D721Med (cell line): ENCODE data around the gene RAI14.

Experiments
- DNase-seq: peaks from one replicate; pipeline ENCODE4 v3.0.0; 2011; ENCODE audit warnings: low spot score; ENCODE audit not compliant: insufficient read length
- FAIRE-seq: peaks from 2 replicates; lab custom pipeline; 2011; peaks lifted over from hg19 to GRCh38; lab: Jason Lieb, UNC
- CTCF ChIP-seq: IDR thresholded peaks from 2 replicates; pipeline ENCODE4 v1.5.1; 2012; ENCODE audit warnings: mild to moderate bottlenecking, control low read depth; ENCODE audit not compliant: insufficient read depth; ENCODE audit errors: missing control alignments

Gene RAI14

GRCh38 chr5:34656001-34656699, at the start of gene RAI14:
Gene RAI14 (plus strand): TSS chr5:34656328. CDS start chr5:34686920, 30,592 bp downstream.
- no peak for TF ChIP-seq CTCF
- no peak for FAIRE-seq
- DNase-seq = no peak

- no peak for FAIRE-seq
- DNase-seq = no peak
- TF ChIP-seq CTCF = no peak
These were observed 47.8 kb upstream of the RAI14 start for GRCh38 chr5:34608368-34608767.

- DNase-seq (no peak), FAIRE-seq (no peak)
- TF ChIP-seq CTCF = no peak
These were observed 47.1 kb upstream of the RAI14 start for GRCh38 chr5:34608859-34609648.

DNA sequence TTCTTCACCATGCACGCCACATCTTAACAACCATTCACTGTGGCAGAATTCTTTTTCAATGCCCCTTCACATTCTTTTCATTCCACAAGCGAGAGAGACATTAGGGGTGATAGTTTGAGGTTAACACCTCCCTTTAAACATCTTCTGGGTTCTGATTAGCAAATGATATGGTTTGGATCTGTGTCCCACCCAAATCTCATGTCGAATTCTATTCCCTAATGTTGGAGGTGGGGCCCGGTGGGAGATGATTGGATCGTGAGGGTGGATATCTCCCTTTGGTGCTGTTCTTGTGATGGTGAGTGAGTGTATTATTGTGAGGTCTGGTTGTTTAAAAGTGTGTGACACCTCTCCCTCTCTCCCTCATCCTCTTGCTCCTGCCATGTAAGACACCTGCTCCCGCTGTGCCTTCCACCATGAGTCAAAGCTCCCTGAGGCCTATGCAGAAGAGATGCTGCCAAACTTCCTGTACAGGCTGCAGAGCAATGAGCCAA, 46.1 kb upstream of the RAI14 start:
- TF ChIP-seq CTCF = no peak
- FAIRE-seq (no peak), DNase-seq (no peak)

GRCh38 chr5:34610546-34610945, 45.6 kb upstream of the RAI14 start:
- TF ChIP-seq CTCF = no peak
- FAIRE-seq = no peak

DNA sequence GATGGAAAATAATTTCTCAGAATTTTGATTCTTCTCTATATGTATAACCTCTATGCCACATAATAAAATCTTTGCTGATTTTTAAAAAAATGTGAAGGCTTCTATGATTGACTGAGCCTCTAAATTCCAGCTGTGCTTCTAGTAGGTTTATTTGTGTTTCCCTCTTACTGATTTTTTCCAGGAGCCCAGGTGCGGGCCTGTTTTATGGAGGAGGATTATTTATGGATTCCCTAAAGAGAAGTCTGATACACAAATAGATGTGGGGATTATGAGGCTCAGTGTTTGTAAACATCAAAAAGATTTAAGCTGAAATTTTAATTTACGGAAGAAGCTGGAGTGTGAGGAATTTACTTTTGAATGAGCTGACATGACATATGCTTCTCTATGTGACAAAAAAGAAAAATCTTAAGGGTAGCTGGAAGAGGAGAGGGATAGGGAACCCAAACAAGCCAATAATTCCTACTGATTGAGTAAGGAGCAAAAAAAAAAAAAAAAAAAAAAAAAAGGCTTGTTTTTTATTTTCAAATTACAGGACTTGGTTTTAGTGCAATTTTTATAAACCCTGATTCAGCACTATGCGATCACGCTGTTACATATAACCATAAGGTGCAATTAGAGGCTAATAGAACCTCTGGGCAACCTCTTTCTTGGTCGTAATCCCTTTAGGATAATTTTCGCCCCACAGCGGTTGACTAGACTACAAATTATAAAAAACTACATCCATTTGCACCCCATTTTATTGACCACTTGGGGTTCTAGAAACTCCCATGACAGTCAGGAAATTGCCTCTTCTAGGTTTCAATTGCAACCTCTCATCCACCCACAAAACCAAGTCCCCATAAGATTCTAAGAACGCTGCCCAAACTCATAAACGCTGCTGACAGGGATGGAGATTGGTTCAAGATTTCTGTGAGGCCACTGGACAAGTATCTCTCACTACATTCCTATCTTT, 44.4 kb upstream of the RAI14 start:
- no peak for TF ChIP-seq CTCF
- DNase-seq (no peak), FAIRE-seq (no peak)

More at GRCh38 chr5:34610546-34610945, 45.6 kb upstream of the RAI14 start:
- DNase-seq = no peak
